Middle frontal gyrus (tissue), 1 donor: ENCODE measurements around the gene GPR61.

ENCODE experiments used
- DNase-seq: peaks from one replicate; pipeline ENCODE4 v3.0.0-alpha.2; 2015; ENCODE audit warnings: low spot score; ENCODE audit errors: extremely low spot score

GPR61 gene

DNA sequence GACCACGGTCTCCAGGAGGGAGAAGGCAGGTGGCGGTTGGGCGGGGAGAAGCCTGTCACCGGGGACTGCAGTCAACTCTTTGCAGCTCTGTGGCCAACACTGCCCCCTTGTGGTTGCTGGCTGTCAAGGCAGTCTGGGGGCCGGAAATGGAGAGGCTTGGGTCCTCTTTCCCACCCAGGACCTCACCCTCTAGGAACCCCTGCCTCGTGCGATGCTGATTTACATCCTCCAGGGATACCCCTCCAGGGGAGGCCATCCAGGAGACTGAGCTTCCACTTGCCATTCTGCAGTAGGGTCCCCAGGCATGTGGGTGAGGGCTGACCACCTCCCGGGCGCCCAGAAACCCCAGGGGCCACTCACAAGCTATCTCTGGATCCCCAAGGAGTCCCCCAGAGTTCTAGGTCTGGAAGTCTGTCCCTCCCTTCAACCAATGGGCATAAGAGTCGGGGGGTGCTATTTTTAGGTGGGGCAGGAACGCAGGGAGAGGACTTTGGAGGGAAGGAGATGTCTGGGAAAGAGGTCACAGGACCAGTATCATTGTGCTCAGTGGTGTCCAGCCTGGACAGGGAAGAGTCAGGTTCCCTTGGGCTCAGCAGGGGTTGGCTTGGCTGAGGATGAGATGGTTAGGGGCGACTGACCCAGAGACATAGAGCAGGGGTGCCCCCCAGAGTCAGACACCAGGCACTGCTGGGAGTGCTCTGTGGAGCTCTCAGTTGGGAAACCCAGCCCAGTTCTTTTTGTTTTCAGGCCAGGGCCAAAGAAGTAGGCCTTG is 7.1 kb upstream of the GPR61 start:
- peak; percentile 75 for DNase-seq

DNA sequence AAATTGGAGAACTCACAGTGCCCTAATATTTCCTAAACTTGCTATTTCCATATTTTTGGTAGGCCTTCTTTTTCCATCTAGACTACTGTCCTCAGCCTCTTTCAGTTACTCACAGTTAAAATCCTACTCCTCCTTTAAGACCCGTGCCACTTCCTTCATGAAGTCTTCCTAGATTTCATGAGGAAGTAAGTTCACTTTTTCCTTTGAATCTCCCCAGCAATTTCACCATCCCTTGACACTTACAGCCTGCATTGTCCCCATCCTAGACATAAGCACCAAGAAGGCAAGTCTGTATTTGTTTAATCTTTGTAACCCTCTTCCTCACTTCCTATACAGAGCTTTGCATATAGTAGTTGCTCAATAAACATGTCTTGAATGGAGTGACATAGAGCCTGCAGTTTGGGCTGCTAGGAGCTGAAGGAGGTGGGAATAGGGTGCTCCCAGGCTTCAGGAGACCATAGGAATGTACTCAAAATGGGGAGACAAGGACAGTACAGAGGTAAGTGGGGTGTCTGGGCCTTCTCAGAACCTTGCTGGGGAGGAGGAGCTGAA is 5.3 kb upstream of the GPR61 start:
- DNase-seq = no peak

DNA sequence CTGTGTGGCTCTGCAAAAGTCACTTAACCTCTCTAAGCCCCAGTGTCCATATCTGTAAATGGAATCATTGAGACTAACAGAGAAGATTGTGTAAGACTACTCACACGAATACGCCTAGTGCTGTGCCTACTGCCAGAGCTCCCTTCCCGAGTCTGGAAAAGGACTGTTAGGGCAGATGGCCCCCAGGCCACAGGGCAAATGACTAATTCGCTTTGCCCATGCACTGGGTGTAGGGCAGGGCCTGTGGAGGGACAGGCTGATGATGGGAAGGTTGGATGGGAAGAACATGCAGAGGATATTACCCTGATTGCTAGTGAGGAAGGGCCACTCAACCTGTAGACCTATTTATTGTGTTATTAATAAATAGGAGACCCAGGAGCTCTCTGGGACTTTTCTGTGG is 4.2 kb upstream of the GPR61 start:
- DNase-seq = no peak

DNA sequence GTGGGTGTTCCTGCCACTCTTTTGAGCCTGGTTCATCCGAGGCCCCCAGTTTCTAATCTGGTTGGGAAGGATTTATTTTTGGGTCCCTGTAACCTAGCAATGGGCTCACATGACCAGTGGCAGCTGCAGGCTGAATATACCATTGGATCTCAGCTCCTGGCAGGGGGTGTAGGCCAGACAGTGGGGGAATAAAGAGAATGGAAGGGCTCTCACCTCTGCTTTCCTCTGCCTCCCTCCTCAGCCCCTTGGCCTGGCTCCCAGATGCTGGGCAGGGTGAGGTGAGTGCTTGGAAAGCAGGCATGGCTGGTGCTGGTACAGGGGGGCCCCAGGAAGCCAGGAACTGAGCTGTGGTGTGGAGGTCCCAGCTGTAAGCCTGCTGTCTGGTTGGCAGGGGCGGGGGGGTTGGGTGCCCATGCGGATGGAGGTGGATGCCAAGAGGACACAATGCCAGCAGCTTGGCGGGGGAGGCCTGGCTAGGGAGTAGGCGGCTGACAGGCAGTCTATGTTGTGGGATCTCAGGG is 3.6 kb upstream of the GPR61 start:
- DNase-seq = peak; percentile 48

DNA sequence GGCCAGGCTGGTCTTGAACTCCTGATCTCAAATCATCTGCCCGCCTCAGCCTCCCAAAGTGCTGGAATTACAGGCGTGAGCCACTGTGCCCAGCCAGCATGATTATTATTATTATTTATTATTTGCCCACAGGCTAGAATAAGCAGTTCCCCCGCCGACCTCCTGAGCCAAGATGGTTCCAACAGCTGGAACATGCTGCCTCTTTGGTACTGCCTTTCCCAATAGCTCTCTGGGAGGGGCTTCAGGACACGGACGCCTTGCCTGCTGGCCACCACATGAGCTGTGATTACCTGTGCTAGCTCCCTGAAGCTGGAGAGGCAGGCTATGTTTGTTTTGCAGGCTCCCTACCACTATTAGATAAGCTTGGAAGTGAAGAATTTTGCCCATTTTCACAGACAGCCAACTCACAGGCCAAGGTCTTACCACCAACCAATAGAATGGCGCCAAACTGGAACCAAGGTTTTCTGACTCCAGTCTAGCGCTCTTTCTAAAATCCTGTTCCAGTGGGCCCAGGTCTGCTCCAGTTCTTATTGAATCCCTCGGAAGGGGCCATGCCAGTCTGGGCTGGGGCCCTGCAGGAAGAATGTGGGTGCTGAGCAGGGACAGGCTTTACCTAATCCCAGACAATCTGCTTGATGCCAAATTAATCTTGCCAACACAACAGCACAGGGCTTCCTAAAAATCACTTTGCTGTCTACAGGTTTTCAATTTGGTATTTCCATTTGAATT is 2.1 kb upstream of the GPR61 start:
- no peak for DNase-seq

DNA sequence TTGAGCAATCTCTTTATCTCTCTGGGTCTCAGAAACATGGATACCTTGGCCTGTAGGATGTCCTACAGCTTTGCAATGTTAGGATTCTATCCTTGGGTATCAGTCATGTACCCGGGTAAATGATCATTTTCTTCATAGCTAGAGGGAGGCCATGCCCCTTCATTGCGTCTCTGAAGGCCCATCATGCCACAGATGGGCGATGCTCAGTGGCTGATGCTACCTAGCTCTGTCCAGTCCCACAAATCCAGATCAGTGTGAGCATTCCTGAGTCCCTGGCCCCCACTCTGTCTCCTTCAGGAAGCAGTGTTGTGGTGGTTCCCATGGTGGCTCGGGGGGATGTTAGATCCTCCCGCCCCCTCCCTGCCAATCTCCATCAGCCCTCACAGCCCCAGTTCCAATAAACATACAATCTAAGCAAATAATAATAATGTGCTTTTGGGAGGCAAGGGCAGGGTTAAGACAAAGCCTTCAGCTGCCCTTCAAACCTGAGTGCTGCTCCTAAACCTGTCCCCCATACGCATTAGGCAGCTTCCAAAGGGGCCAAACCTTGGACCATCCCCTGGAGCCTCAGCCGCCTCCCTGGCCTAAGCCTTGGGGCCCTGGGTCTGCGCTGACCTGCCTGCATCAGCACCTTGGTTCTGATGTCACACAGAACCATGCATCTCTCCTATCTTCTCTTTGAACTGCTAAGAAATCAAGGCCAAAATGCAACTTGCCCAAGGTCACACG is 681 bp upstream of the GPR61 start:
- no peak for DNase-seq

DNA sequence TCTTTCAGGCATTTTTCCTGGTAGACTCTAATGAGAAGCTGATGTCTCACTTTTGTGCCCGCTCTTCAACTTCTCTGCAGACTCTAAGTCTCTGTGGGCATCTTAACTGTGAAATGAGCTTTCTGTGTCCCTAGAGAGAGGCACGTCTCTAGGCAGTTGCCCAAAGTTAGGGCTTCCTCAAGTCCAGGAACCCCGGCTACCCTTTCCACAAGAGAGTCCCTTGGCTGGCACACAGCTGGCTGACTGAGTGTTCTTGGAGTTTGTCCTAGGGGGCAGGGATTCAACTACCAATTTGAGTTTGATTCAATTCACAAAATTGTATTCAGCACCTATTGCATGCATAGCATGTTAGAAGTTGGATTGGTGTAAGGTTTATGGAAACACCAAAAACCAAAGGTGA is 1.4 kb downstream of the GPR61 start:
- no peak for DNase-seq

DNA sequence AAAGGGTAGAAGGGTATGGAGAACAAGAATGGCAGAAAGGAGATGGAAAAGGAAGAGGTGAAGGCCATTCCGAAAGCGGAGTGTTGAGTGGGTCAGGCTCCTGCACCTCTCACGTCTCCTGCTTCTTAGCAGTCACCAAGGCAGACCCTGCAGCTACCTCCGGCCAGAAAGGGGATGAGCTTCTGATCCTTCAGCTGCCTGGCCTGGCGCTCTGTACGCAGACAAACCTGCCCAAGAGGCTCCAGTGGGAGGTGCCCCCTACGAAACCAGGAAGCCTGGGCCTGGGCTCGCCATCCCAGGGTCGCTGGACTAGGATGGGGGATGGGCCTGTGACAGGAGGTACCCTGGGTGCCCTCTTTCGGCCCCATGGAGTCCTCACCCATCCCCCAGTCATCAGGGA is 3.0 kb downstream of the GPR61 start:
- DNase-seq = no peak

DNA sequence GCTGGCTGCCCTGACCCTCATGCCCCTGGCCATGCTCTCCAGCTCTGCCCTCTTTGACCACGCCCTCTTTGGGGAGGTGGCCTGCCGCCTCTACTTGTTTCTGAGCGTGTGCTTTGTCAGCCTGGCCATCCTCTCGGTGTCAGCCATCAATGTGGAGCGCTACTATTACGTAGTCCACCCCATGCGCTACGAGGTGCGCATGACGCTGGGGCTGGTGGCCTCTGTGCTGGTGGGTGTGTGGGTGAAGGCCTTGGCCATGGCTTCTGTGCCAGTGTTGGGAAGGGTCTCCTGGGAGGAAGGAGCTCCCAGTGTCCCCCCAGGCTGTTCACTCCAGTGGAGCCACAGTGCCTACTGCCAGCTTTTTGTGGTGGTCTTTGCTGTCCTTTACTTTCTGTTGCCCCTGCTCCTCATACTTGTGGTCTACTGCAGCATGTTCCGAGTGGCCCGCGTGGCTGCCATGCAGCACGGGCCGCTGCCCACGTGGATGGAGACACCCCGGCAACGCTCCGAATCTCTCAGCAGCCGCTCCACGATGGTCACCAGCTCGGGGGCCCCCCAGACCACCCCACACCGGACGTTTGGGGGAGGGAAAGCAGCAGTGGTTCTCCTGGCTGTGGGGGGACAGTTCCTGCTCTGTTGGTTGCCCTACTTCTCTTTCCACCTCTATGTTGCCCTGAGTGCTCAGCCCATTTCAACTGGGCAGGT is 3.8 kb downstream of the GPR61 start:
- DNase-seq = no peak

DNA sequence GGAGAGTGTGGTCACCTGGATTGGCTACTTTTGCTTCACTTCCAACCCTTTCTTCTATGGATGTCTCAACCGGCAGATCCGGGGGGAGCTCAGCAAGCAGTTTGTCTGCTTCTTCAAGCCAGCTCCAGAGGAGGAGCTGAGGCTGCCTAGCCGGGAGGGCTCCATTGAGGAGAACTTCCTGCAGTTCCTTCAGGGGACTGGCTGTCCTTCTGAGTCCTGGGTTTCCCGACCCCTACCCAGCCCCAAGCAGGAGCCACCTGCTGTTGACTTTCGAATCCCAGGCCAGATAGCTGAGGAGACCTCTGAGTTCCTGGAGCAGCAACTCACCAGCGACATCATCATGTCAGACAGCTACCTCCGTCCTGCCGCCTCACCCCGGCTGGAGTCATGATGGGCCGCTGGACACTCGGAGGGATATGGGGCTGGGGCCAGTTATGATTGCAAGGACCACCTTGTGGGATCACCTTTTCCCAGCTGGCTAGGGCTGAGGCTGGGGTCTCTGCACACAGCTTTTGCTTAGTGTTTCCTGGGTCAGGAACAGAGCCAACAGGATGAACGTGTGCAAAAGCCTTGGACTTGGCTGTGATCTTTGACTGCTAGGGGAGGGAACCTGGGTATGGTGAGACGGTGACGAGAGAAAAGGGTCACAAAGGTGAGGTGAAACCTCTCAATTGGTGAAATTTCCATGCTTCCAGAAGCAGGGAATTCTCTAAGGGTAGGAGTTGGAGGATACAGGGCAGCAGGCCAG is 4.5 kb downstream of the GPR61 start:
- DNase-seq = no peak

DNA sequence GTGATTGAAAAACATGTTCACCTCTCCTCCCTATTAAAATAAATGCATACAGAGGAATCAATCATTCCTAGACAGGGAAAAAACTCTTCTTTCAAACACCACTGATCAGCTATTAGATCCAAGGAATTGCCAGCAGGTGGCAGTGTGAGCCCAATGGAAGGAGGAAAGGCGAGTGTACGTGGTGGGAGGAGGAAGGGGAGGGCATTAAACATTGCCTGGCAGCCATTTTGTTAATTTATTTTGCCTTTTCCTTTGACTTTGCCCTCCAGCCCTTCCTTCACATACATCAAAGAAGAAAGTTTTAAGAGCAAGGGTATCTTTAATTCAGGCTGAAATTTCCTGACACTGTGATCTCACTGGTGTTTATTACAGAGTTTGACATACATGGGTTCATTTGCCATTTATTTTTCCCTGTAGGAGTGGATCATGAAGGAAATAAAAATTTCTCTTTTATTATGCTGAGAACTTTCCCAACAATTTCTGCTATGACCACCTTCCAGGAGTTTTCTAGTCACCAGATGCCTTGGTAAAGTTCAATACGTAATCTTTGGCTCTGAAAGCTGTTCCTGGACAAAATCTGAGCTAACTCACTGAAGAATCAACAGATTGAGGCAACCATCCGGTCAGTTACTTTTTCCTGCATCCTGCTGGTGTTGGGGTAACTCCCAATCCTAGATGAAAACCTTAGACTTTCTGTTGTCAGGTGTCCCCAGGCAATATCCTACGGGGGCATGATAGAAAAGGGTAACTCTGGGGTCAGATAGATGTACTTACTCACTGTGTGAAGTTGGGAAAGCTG is 6.8 kb downstream of the GPR61 start:
- DNase-seq = peak; percentile 80

DNA sequence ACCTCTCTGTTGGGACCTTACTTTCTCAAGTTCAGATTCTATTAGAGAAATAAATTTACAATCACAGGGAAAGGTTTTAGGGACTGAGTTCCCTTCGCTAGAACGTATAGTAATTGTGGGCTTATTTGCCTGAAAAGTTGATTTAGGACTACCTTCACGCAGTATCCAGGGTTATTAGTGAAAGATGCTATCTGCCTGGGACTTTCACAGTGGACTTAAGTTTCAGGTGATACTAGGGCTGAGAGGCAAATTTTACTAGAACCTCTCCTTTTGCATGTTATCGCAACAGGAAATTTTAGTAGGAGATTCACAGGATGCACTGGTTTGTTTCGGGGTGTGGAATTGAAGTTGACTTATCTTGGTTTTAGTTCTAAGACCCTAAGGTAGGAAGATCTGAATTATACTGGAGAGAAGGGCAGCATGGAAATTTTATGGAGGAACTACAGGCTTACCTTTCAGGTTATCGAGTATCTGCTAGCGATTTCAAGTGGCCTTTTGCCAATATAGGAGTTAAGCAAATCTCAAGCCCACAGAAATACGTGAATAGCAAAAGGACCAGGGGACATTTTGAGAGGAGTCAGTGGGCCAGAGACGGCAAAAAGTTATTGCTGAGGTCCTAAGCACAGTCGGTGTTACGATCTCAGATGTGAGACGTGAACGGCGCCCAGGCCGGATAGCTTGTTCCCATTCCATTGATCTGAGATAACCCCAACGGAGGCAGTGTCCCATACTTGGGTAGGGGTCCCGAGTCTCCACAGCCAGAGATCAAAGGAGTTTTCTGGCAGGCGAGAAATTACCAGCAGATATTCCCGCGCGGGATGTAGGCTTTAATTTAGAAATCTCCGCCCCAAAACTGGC is 8.0 kb downstream of the GPR61 start:
- DNase-seq = no peak

DNA sequence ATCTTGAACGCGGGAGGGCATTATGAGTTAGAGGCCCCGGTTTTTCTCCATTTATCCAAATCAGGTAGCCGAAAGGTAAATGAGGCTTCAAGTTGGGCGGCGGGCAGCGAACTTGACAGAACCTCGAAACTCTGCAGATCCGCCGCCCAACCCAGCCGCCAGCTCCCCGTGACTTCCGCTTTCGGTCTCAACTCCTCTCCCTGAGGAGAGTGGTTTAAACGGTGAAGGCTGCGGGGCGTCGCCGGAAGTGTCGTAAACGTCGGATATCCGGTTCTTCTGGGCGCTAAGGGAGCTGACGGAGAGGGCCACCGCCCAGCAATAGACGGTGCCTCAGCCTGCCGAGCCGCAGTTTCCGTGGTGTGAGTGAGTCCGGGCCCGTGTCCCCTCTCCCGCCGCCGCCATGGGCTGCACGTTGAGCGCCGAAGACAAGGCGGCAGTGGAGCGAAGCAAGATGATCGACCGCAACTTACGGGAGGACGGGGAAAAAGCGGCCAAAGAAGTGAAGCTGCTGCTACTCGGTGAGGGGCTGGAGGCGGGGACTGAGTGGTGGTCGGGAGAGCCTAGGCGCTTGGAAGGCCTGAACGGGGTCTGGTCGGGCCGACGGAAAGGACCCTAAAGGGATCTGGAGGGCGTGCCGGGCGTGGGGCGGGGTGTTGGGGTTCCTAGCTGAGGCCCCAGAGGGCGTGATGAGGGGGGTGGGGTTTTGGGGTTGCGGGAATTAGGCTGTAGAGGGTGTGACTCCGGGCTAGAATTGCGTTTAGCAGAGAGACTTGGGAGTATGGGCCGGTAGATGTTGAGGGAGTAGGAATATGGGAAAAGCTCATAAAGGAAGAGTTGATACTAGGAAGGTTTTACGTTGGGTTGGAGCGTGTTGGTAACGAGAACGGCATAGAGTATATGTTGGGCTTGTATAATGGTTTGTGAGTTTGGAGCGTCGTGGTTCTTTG is 8.9 kb downstream of the GPR61 start, which contains the start of gene GNAI3:
GNAI3 (plus strand) TSS at position 295 of the 947 bp plus-strand sequence; CDS start at position 401, 106 bp downstream.
- DNase-seq = peak; percentile 91

DNA sequence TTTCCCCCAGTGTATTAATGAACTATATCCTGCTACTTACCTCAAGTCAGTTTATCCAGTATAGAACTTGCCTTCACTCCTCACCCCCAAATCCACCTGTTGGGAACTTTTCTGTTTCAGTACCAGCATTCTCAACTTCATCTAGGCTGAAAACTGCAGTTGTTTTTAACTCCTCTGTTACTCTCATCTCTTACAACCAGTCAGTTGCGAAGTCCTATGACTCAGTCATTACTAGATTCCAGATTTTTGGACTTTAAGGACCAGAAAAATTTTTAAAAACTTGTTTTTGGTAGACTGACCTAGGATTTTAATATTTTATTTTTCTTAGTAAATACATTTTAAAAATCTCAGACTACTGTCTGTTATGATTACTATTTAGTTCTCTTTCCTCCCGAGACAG is 16.9 kb downstream of the GPR61 start:
- no peak for DNase-seq

DNA sequence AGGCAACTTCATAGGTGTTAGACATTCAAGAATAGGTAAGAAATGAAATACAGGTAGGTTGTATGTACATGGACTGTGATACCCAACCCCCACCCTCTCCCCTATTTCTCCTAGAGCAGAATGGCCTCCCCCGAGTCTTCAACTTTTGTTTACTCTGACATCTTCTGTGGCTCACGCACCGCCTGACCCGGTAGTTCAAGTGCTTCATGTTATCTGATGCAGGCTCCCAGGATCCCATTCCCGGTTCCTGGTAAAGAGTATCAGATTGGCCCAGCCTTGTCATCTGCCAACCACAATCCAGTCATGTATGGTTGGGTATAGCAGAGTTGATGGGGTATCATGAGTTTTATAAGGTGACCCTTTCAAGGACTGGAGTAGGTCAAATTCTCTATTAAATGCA is 17.8 kb downstream of the GPR61 start:
- DNase-seq = no peak

DNA sequence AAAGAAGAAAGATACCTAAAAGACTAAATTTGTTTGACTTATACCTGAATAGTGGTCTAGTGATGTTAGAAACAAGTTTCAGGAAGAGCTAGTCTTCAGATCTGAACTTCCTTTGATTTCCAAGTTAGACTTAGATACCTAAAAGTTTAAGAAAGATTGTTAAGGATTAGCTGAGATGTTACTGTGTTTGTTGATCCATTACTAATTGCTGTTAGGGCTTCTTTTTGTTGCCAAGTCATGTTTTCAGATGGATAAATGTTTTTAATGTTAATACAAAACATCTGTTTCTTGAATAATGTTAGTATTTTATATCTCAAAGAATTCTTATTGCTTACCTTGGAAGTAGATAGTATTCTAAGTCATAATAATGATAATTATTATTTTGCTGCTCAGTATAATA is 20.3 kb downstream of the GPR61 start:
- no peak for DNase-seq

DNA sequence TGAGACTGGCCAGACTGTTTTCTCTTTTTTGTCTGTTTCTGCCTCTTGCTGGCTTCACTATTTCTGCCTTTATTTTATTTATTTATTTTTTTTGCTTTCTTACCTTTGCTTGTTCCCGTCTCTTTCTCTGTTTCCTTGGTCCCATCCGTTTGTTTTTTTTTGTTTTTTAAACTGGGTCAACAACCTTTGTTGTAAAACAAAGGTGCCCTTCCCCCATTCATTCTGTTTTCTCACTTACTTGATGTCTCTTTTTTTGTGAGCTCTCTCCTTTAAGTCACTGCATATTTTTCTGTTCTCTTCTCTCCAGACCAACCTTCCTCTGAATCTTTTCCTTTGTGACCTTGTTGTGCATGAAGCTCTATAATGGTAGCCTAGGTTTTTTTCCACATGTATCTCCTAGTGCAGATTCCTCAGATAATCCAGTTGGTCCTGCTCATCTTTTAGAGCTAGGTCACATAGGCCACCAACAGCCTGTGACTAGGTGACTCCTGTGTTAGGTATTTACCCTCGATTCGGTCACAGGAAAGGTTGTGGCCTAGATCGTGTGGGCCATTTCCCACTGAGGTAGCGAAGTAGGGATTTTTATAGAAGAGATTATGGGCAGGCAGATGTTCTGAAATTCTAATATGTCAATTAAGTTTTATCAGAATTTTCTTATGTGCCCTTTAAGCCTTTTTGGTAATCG is 24.7 kb downstream of the GPR61 start:
- DNase-seq = no peak
